SU-DHL-6 (cell line): ENCODE measurements around the gene ANKRD63.

Experiments
- EZH2phosphoT487 ChIP-seq: fragments of 200-600 bp; sonication (generic), shearing (Covaris generic); conservative IDR thresholded peaks from 2 replicates; pipeline ENCODE4 v1.6.1; 2018; ENCODE audit warnings: mild to moderate bottlenecking, antibody characterized with exemption, low read length, moderate library complexity, mixed read lengths
- TF ChIP-seq, protein P1 (sequence below): fragments of 200-600 bp; sonication (generic); IDR thresholded peaks from one replicate; pipeline ENCODE4 v1.5.1; 2017; ENCODE audit warnings: antibody characterized with exemption, mild to moderate bottlenecking, low read length, moderate library complexity; ENCODE audit not compliant: insufficient read depth, poor library complexity, severe bottlenecking

DNA sequence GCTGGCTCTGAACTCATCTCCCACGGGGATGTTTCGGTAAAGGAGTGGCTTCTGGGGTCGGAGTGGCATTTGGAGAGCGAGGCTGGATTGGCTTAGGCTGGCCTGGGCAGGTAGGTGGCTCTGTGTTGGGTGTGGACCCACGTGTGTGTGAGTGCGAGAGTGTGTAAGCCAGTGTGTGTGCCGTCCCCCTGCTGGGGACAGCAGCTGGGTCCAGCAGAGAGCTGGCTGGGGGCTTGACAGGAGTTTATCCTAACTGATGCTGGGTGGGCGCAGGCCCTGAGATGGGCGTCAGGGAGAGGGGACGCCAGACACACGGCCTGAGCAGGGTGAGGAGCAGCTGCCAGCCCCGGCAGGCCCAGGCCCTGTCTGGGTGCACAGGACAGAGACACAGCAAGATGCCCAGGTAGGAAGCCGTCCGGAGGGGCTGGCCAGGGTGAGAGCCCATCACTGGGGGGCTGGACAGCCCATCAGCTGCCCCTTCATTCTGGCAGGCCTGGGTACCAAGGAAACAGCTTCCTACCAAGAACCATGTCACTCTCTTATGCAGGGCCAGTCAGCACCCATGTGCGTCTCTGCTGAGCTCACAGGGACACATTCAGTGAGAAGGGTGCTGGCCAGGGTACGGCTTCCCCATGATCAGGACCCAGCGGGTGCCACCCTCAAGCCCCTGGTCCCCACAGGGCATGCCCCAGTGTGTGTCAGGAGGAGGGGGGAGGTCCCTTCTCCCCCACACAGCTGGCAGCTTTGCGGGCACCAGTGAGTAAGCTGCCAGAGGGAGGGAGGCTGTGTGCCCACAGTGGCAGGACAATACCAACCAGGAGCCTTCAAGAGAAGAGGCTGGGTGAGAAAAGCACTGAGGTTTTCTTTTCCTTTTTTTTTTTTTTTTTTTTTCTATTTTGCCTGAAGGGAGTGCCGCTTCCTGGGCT, 42.9 kb downstream of the ANKRD63 start:
- TF ChIP-seq, protein P1, sequence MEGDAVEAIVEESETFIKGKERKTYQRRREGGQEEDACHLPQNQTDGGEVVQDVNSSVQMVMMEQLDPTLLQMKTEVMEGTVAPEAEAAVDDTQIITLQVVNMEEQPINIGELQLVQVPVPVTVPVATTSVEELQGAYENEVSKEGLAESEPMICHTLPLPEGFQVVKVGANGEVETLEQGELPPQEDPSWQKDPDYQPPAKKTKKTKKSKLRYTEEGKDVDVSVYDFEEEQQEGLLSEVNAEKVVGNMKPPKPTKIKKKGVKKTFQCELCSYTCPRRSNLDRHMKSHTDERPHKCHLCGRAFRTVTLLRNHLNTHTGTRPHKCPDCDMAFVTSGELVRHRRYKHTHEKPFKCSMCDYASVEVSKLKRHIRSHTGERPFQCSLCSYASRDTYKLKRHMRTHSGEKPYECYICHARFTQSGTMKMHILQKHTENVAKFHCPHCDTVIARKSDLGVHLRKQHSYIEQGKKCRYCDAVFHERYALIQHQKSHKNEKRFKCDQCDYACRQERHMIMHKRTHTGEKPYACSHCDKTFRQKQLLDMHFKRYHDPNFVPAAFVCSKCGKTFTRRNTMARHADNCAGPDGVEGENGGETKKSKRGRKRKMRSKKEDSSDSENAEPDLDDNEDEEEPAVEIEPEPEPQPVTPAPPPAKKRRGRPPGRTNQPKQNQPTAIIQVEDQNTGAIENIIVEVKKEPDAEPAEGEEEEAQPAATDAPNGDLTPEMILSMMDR: no peak
- TF ChIP-seq EZH2phosphoT487: no peak
